ENCODE results near the gene CMTM8.
"Not testable (repeated sequence)": the region's sequence is repeated elsewhere in the genome, so short reads cannot be mapped to it uniquely, and the experiment has no call there.

The CMTM8 gene

GRCh38 chr3:32238453-32239306 lies at the start of gene CMTM8:
CMTM8 (plus strand) TSS chr3:32238680; CDS start chr3:32238973, 293 bp downstream.
- peak; percentile 38 for DNase-seq (ENCODE audit: low read depth)

GRCh38 chr3:32189693-32190092 lies 48.8 kb upstream of the CMTM8 start:
- DNase-seq (ENCODE audit: low read depth) = no peak

GRCh38 chr3:32190556-32190955 lies 47.9 kb upstream of the CMTM8 start:
- DNase-seq (ENCODE audit: low read depth) = not testable (repeated sequence)

- no peak for DNase-seq (ENCODE audit: low read depth)
These were observed 45.4 kb upstream of the CMTM8 start for GRCh38 chr3:32193101-32193500.

- DNase-seq (ENCODE audit: low read depth) = no peak
These were observed 43.8 kb upstream of the CMTM8 start for GRCh38 chr3:32194653-32195052.

GRCh38 chr3:32195995-32196540 lies 42.4 kb upstream of the CMTM8 start:
- DNase-seq (ENCODE audit: low read depth) = no peak

- DNase-seq (ENCODE audit: low read depth) = no peak
These were observed 40.5 kb upstream of the CMTM8 start for GRCh38 chr3:32197991-32198390.

GRCh38 chr3:32198714-32199113 lies 39.8 kb upstream of the CMTM8 start:
- no peak for DNase-seq (ENCODE audit: low read depth)

GRCh38 chr3:32200490-32200889 lies 38.0 kb upstream of the CMTM8 start:
- DNase-seq (ENCODE audit: low read depth) = no peak

- no peak for DNase-seq (ENCODE audit: low read depth)
These were observed 37.3 kb upstream of the CMTM8 start for GRCh38 chr3:32200992-32201758.

- no peak for DNase-seq (ENCODE audit: low read depth)
These were observed 36.0 kb upstream of the CMTM8 start for GRCh38 chr3:32202496-32202895.

GRCh38 chr3:32203854-32204253 lies 34.6 kb upstream of the CMTM8 start:
- DNase-seq (ENCODE audit: low read depth) = peak; percentile 18

- DNase-seq (ENCODE audit: low read depth) = no peak
These were observed 30.0 kb upstream of the CMTM8 start for GRCh38 chr3:32208447-32208846.

GRCh38 chr3:32215185-32215584 lies 23.3 kb upstream of the CMTM8 start:
- DNase-seq (ENCODE audit: low read depth) = no peak

- DNase-seq (ENCODE audit: low read depth) = no peak
These were observed 22.2 kb upstream of the CMTM8 start for GRCh38 chr3:32216172-32216783.

GRCh38 chr3:32217339-32217738 lies 21.1 kb upstream of the CMTM8 start:
- no peak for DNase-seq (ENCODE audit: low read depth)

GRCh38 chr3:32219537-32219936 lies 18.9 kb upstream of the CMTM8 start:
- no peak for DNase-seq (ENCODE audit: low read depth)

- peak; percentile 5 for DNase-seq (ENCODE audit: low read depth)
These were observed 18.5 kb upstream of the CMTM8 start for GRCh38 chr3:32220006-32220405.

- DNase-seq (ENCODE audit: low read depth) = no peak
These were observed 15.5 kb upstream of the CMTM8 start for GRCh38 chr3:32222950-32223349.

- no peak for DNase-seq (ENCODE audit: low read depth)
These were observed 14.4 kb upstream of the CMTM8 start for GRCh38 chr3:32224016-32224516.

GRCh38 chr3:32226875-32227500 lies 11.5 kb upstream of the CMTM8 start:
- peak; percentile 55 for DNase-seq (ENCODE audit: low read depth)

- DNase-seq (ENCODE audit: low read depth) = not testable (repeated sequence)
These were observed 9.7 kb upstream of the CMTM8 start for GRCh38 chr3:32228743-32229142.
